HCT116 (cell line): ENCODE measurements around the gene SRPK3.

ENCODE experiments used
- CTCF ChIP-seq, 3 experiments: fragments of 200-600 bp in 1 of 3; sonication (generic) in 1 of 3; IDR thresholded peaks in 2 of 3; conservative IDR thresholded peaks in 1 of 3; 2 replicates each; pipeline ENCODE4 v1.5.1; 2012 to 2017; ENCODE audit warnings: low read depth in 2 of 3, low read length in 2 of 3, antibody characterized with exemption in 1 of 3, borderline replicate concordance in 1 of 3, control low read depth in 1 of 3, mild to moderate bottlenecking in 1 of 3, mixed read lengths in 1 of 3, mixed run types in 1 of 3, moderate library complexity in 1 of 3; ENCODE audit not compliant: insufficient read depth in 1 of 3
- EZH2 ChIP-seq: fragments of 200-600 bp; sonication (generic); IDR thresholded peaks from 2 replicates; pipeline ENCODE4 v1.6.1; 2017; ENCODE audit warnings: antibody characterized with exemption, mixed run types
- MAX ChIP-seq: IDR thresholded peaks from 2 replicates; pipeline ENCODE4 v1.6.1; 2012
- POLR2A ChIP-seq: IDR thresholded peaks from 2 replicates; pipeline ENCODE4 v1.7.0; 2011; ENCODE audit warnings: borderline replicate concordance; ENCODE audit not compliant: insufficient read depth, insufficient read length; ENCODE audit errors: extremely low read depth
- TF ChIP-seq, protein P1 (sequence below): IDR thresholded peaks from 2 replicates; pipeline ENCODE4 v1.6.1; 2012; ENCODE audit warnings: low read depth

GRCh38 chrX:153763298-153763932 is 17.4 kb upstream of the SRPK3 start:
- TF ChIP-seq POLR2A, result no peak
- TF ChIP-seq MAX, result no peak
- no peak for TF ChIP-seq CTCF (IDR thresholded peaks at IDR 0.05 in 2 of 3, conservative IDR thresholded peaks at IDR 0.05 in 1 of 3; ENCODE audit: borderline replicate concordance in 1 of 3, insufficient read depth in 1 of 3, low read depth in 2 of 3, low read length in 2 of 3)
- no peak for TF ChIP-seq EZH2
- TF ChIP-seq, protein P1, sequence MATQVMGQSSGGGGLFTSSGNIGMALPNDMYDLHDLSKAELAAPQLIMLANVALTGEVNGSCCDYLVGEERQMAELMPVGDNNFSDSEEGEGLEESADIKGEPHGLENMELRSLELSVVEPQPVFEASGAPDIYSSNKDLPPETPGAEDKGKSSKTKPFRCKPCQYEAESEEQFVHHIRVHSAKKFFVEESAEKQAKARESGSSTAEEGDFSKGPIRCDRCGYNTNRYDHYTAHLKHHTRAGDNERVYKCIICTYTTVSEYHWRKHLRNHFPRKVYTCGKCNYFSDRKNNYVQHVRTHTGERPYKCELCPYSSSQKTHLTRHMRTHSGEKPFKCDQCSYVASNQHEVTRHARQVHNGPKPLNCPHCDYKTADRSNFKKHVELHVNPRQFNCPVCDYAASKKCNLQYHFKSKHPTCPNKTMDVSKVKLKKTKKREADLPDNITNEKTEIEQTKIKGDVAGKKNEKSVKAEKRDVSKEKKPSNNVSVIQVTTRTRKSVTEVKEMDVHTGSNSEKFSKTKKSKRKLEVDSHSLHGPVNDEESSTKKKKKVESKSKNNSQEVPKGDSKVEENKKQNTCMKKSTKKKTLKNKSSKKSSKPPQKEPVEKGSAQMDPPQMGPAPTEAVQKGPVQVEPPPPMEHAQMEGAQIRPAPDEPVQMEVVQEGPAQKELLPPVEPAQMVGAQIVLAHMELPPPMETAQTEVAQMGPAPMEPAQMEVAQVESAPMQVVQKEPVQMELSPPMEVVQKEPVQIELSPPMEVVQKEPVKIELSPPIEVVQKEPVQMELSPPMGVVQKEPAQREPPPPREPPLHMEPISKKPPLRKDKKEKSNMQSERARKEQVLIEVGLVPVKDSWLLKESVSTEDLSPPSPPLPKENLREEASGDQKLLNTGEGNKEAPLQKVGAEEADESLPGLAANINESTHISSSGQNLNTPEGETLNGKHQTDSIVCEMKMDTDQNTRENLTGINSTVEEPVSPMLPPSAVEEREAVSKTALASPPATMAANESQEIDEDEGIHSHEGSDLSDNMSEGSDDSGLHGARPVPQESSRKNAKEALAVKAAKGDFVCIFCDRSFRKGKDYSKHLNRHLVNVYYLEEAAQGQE, result no peak
